Heart left ventricle (tissue), 16 donors: Measurements from ENCODE around the gene SYNDIG1. TPM values are rescaled to one million over a fixed set of nuclear protein-coding genes. Genes with fewer than 3 reads are reported as not detected.
A peak's percentile ranks its signal among the peaks of the same experiment; 100 is the strongest.

Experiments used
- ATAC-seq, 4 donors: fragments of 200-7000 bp; cut with Tn5 transposase; one replicate each; pipeline ENCODE4 v1.9.1; 2020 to 2022; ENCODE audit warnings: moderate library complexity in 4 of 4, mild to moderate bottlenecking in 3 of 4, moderate number of reproducible peaks in 1 of 4
- DNase-seq, 5 donors: peaks; one replicate each; pipeline ENCODE4 v3.0.0-alpha.2; 2020
- H3K27ac ChIP-seq, 12 donors: fragments of 200-600 bp; sonication (generic) in 4 of 12; one replicate each; pipeline versions ENCODE4 v1.5.0 to v1.8.0; 2016 to 2022; ENCODE audit warnings: mild to moderate bottlenecking in 2 of 12
- H3K27me3 ChIP-seq, 9 donors: fragments of 200-600 bp; sonication (generic) in 2 of 9; one replicate each; pipeline versions ENCODE4 v1.5.1 to v1.8.0; 2016 to 2022; ENCODE audit warnings: mild to moderate bottlenecking in 3 of 9
- H3K36me3 ChIP-seq, 9 donors: fragments of 200-600 bp; sonication (generic) in 2 of 9; one replicate each; pipeline versions ENCODE4 v1.5.0 to v1.8.0; 2018 to 2022; ENCODE audit warnings: mild to moderate bottlenecking in 2 of 9
- H3K4me1 ChIP-seq, 12 donors: fragments of 200-600 bp; sonication (generic) in 4 of 12; one replicate each; pipeline versions ENCODE4 v1.5.0 to v1.8.0; 2016 to 2022; ENCODE audit warnings: mild to moderate bottlenecking in 3 of 12
- H3K4me3 ChIP-seq, 12 donors: fragments of 200-600 bp; sonication (generic) in 4 of 12; one replicate each; pipeline versions ENCODE4 v1.5.0 to v1.8.0; 2017 to 2022; ENCODE audit warnings: mild to moderate bottlenecking in 9 of 12, moderate library complexity in 4 of 12
- H3K9me3 ChIP-seq, 12 donors: fragments of 200-600 bp; sonication (generic) in 4 of 12; one replicate each; pipeline versions ENCODE4 v1.5.0 to v1.8.0; 2016 to 2022; ENCODE audit warnings: mild to moderate bottlenecking in 1 of 12
- POLR2A ChIP-seq, 2 donors: fragments of 450-650 bp; IDR thresholded peaks; one replicate each; pipeline ENCODE4 v1.6.1; 2017; ENCODE audit warnings: antibody characterized with exemption in 2 of 2, mild to moderate bottlenecking in 2 of 2, moderate library complexity in 2 of 2
- WGBS, 4 donors: extraction: QIAGEN DNeasy Blood & Tissue Kit in 2 of 4; methylation state at CpG; one replicate each; pipeline versions ENCODE4 v1.1.5 to v1.1.7; 2013 to 2018; 5-methylcytosine and 5-hydroxymethylcytosine counted together
- intact Hi-C, 10 donors: fragments of 100-400 bp; cut with DNase I; formaldehyde crosslinking; loops; one replicate each; pipeline versions ENCODE4 v1.11.1 to v1.14.2; 2022
- polyA plus RNA-seq, 2 donors: library from polyadenylated mRNA; stranded (reverse); fragments of 200-250 nt; gene quantifications; one replicate each; pipeline ENCODE4 v1.2.3, GENCODE V29; 2013
- total RNA-seq, 9 donors: library from RNA; depleted of rRNA in 2 of 9; stranded (reverse); fragments of >200 nt in 2 of 9; fragmentation: NEBNext Ultra II Directional in 3 of 9; extraction: Animal tissue kit (Norgen Biotek cat#: 25700) in 3 of 9; gene quantifications; one replicate each; pipeline versions ENCODE4 v1.1.0 to v1.2.4, GENCODE V29; 2016 to 2023
- TF ChIP-seq, protein P1 (sequence below), 12 donors: fragments of 200-600 bp; sonication (generic) in 4 of 12; IDR thresholded peaks; one replicate each; pipeline versions ENCODE4 v1.5.0 to v1.8.0; 2018 to 2022; ENCODE audit warnings: antibody characterized with exemption in 12 of 12, mild to moderate bottlenecking in 5 of 12
- donor health status: ischemic (EF 13 %, LVEDD 7.1; RV severe dilation, severe dysfunction).
- donor health status: healthy with polysubstance abuse.
- donor health status: DM: no; HTN: yes; CAD: no.
- donor health status: DM: no; HTN: no; CAD: no.
- donor health status: ischemic (EF 25% LVEDD 6.9; RV normal size, moderate dysfunction).
- donor health status: ischemic (EF 25% LVEDD 5.7; RV mildly dilated, moderate dysfunction).
- donor health status: healthy.
- donor health status: DM: yes; HTN: yes; CAD: no.
- donor health status: ischemic (EF 35%, LVEDD 5.7; RV mildly dilated, moderate dysfunction).
- donor health status: nonischemic (EF 11% LVEDD 7.7; RV severe dilation, severe dysfunction).
- donor health status: DM: yes; HTN: yes; CAD: no.
- donor health status: PGD.
- donor health status: ischemic (EF 29% LVEDD 5.4; RV normal size, mild dysfunction).
- donor health status: nonischemic (EF 23%, LVEDD 6.1; RV moderate dilation, normal function).

The SYNDIG1 gene
- total and polyA plus RNA-seq, 11 donors, result 8.4 to 41.8 (median 23.0) TPM

DNA sequence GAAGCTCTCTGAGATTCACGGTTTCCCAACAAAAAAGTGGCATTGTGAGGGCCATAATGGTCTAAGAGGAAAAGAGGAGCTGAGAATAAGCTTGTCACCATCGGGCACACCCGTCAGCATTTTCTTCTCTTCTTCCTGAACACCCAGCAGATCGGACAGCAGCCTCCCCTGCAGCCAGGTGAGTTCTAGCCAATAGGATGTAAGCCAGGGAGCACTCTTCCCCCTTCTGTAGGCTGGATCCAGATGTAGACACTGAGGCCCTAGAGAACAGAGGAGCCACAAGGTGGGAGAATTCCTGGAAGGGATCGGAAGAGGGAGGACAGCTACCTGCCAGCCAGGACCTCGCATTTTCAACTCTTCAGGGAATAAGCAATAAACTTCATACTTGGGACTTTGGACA lies 228.0 kb downstream of the SYNDIG1 start:
- Histone ChIP-seq H3K27me3 (no peaks in the 10 kb centered on the region), H3K9me3 (no peaks in the 10 kb centered on the region), H3K27ac (no peak overlapping the region), H3K4me3 (no peak overlapping the region), H3K4me1 (peaks cover 0 to 20% (median 7%) of the 10 kb centered on the region in 12 donors), H3K36me3 (no peaks in the 10 kb centered on the region)
- DNase-seq (peak in 1 of 5 donors; percentile 22), ATAC-seq (no peak)
- intact Hi-C loops, result no loop called here
- TF ChIP-seq, protein P1, sequence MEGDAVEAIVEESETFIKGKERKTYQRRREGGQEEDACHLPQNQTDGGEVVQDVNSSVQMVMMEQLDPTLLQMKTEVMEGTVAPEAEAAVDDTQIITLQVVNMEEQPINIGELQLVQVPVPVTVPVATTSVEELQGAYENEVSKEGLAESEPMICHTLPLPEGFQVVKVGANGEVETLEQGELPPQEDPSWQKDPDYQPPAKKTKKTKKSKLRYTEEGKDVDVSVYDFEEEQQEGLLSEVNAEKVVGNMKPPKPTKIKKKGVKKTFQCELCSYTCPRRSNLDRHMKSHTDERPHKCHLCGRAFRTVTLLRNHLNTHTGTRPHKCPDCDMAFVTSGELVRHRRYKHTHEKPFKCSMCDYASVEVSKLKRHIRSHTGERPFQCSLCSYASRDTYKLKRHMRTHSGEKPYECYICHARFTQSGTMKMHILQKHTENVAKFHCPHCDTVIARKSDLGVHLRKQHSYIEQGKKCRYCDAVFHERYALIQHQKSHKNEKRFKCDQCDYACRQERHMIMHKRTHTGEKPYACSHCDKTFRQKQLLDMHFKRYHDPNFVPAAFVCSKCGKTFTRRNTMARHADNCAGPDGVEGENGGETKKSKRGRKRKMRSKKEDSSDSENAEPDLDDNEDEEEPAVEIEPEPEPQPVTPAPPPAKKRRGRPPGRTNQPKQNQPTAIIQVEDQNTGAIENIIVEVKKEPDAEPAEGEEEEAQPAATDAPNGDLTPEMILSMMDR (IDR thresholded peaks at IDR 0.05), result no peak
- TF ChIP-seq POLR2A (IDR thresholded peaks at IDR 0.05), result no peak
- 89 to 98% (median 94%) methylated on average over 6 of the region's 6 CpGs for whole genome bisulfite sequencing, 4 donors

DNA sequence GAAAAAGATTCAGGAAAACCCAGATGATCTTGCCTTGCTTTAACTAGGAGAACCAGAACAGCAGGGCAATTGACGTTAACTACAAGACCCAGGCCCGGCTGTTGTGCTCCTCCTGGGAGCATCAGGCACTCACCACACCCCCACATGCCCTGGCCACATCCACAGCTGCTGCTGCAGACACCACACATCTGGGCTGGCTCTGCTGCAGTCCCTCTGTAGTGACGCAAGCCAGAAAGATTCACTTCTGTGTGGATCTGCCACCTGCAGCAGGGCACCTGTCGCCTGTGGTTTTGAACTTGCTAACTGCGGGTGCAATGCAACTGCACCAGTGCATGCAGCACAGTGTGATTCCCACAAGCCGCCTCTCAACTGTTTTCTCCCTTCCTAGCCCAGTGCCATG lies 228.8 kb downstream of the SYNDIG1 start:
- Histone ChIP-seq H3K27ac (peak overlapping the region in 1 of 12 donors; percentile 34), H3K36me3 (no peaks in the 10 kb centered on the region), H3K4me1 (peaks cover 0 to 20% (median 7%) of the 10 kb centered on the region in 12 donors), H3K9me3 (no peaks in the 10 kb centered on the region), H3K4me3 (no peak overlapping the region), H3K27me3 (no peaks in the 10 kb centered on the region)
- 78 to 87% (median 82%) methylated on average over 3 to 6 of the region's 6 CpGs for WGBS, 4 donors
- TF ChIP-seq, protein P1 (IDR thresholded peaks at IDR 0.05), result no peak
- TF ChIP-seq POLR2A (IDR thresholded peaks at IDR 0.05), result no peak
- ATAC-seq (no peak), DNase-seq (peak in 1 of 5 donors; percentile 12)
- intact Hi-C loops, result no loop called here

DNA sequence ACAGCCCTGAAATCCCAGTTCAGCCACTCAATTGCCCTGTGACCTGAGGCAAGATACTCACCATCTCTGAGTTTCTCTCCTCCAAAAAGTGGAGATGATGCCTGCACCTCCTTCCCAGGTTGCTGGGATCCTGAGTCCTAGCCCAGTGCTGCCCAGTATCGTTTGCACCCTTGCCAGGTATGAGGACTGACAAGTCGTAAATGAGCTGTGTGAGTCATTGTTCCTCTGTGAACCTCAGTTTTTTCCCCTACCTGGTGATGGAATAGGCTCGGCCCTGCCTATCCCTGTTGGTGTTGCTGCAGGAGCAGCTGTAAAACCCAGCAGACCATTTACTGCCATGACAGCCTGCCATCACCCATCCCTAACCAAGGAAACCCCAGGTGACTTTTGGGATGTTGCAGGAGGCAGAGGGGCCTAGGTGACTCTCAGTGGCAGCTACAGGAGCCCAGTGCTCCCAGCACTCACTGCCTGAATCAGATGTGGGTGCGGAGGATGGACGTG lies 229.3 kb downstream of the SYNDIG1 start:
- Histone ChIP-seq H3K9me3 (no peaks in the 10 kb centered on the region), H3K27me3 (no peaks in the 10 kb centered on the region), H3K4me3 (no peak overlapping the region), H3K4me1 (peaks cover 0 to 19% (median 7%) of the 10 kb centered on the region in 12 donors), H3K27ac (peak overlapping the region in 5 of 12 donors; percentile 2 to 59 (median 37)), H3K36me3 (no peaks in the 10 kb centered on the region)
- 89 to 96% (median 93%) methylated on average over 5 of the region's 5 CpGs for WGBS, 4 donors
- TF ChIP-seq, protein P1 (IDR thresholded peaks at IDR 0.05), result no peak
- TF ChIP-seq POLR2A (IDR thresholded peaks at IDR 0.05), result no peak
- intact Hi-C loops, result no loop called here
- DNase-seq (no peak), ATAC-seq (no peak)

DNA sequence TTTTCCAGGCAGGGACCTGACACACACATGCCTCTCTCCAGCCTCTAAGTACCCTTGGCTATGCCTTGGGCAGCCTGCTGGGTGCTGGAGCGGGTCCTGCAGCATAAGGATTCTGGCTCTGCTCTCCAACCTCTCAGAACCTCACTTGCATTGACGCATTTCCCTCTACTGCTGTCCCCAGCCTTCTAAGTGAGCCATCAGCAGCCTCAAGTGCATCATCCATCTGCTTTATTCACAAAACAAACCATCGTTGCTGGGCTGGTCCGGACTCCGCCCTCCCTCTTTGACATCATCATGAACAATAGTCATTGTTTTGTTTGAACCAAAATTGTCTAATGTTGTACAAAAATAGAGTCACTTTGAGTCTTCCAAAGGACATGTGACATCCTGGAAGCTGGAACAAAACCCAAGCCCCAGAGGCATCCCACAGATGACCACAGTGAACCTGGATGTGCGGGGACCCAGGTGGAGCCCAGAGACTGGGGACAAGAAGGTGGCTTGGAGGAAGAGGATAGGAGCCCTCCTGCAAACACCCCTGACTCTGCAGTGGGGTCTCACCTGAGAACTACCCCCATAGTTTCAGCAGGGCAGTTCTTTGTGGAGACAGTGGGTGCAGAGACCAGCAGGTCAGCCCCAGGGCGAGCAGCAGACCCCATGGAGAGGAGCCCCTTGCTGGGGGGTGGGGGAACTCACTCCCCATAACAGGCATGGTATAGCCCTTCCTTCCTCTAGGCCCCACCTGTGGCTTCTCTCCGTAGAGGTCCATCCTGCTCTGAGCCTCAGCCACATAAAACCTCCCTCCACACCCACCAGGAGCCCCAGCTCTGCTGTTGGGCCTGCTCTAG lies 230.1 kb downstream of the SYNDIG1 start:
- 73 to 81% (median 75%) methylated on average over 7 to 8 of the region's 8 CpGs for WGBS, 4 donors
- no peaks in the 10 kb centered on the region for H3K36me3 ChIP-seq
- ATAC-seq (peak in 2 of 4 donors; percentile 52 to 73), DNase-seq (peak in 2 of 5 donors; percentile 20 to 34)
- intact Hi-C loops, result no loop called here
- TF ChIP-seq, protein P1 (IDR thresholded peaks at IDR 0.05), result no peak
- no peak for TF ChIP-seq POLR2A (IDR thresholded peaks at IDR 0.05)
- H3K4me3 ChIP-seq, result no peak overlapping the region
- H3K4me1 ChIP-seq, result peaks cover 0 to 11% (median 5%) of the 10 kb centered on the region in 12 donors
- H3K9me3 ChIP-seq, result no peaks in the 10 kb centered on the region
- peak overlapping the region in 4 of 12 donors; percentile 37 to 59 (median 46) for H3K27ac ChIP-seq
- no peaks in the 10 kb centered on the region for H3K27me3 ChIP-seq
